ENCODE results near the gene DENND1A. TPM values are rescaled to one million over a fixed set of nuclear protein-coding genes. Genes with fewer than 3 reads are reported as not detected.

The DENND1A gene
- total RNA-seq, 1 donor from 2014 or later: 18.5 TPM

DNA sequence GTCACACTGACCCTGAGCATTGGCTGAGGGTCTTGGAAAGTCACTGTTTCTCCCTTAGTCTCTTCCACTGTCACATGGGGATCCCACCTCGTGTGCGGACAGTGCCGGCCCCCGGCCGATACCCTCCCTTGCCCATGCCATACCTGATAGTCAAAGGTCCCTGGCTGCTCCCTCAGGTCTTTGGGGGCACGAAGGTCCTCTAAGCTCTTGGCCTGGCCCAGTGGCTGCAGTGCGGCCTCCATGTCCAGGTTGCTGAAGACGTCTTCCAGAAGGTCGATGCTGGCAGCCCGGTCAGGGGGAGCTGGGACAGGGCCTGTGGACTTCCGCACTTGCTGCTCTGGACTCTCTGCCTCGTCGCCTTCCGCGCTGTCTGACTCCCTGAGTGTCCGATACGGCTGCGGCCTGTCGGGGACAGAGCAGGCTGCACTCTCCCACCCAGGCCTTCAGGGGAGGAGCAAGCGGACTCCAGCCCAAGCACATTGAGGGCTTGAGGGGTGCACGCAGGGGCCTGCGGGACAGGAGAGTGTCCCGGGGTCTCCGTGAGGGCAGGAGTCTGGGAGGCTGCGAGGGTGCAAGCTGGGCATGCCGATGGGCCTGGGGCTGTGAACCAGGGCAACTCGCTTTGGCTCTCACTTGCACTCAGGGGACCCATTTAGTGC, 546.3 kb downstream of the DENND1A start:
- no peaks in the 10 kb centered on the region for H3K9me3 Mint-ChIP-seq
- no peaks in the 10 kb centered on the region for H3K27me3 Mint-ChIP-seq (ENCODE audit: insufficient read depth)
- intact Hi-C loops (cut with micrococcal nuclease): no loop called here

DNA sequence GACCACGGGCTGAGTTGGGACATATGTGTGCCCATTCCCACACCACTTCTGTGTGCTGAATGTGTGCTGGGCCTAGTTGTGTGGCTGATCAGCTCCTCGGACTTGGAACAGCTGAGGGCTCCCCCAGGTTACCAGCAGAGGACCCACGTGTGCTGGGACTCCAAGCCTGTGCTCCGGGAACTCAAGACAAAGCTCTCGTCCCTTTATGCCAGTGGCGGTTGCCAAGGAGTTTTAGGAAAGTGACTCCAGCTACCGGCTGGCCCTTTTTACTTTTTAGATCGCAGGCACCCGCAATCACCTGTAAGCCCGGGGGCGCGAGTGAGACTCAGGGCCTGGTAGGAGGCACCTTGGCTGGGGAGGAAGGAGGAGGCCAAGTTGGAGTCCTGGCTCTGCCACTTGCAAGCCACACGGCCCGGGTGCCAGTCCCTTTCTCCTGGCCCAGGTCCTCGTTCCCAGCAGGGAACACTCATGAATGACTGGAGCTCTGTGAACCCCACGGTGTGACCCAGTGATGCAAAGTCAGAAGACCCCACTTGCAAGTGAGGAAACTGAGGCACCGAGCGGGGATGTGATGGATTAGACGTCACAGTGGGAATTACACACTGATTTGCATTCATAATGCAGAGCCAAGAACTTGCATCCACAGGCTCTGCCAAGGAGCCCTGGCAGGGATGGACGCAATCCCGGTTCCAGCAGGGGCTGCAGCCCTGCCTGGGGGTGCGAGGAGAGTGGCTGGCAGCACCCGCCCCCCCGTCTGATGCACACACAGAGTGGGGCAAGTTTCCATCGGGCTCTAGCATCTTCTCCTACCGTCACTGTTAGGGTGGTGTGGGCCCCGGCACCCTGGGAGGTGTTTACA, 547.0 kb downstream of the DENND1A start:
- DNase-seq (ENCODE audit: low spot score): no peak
- Mint-ChIP-seq H3K9me3 (no peaks in the 10 kb centered on the region), H3K4me3 (no peak overlapping the region), H3K4me1 (ENCODE audit: low read depth) (no peaks in the 10 kb centered on the region), H3K27ac (no peak overlapping the region), H3K27me3 (ENCODE audit: insufficient read depth) (no peaks in the 10 kb centered on the region), H3K36me3 (ENCODE audit: low read depth) (no peaks in the 10 kb centered on the region)
- intact Hi-C loops (cut with micrococcal nuclease): no loop called here

More for the DNA sequence above, 546.3 kb downstream of the DENND1A start:
- Mint-ChIP-seq H3K27ac (no peak overlapping the region), H3K4me1 (ENCODE audit: low read depth) (no peaks in the 10 kb centered on the region), H3K36me3 (ENCODE audit: low read depth) (no peaks in the 10 kb centered on the region), H3K4me3 (no peak overlapping the region)
- DNase-seq (ENCODE audit: low spot score): no peak

GRCh38 chr9:123380852-123381705, 548.8 kb downstream of the DENND1A start:
- H3K27me3 Mint-ChIP-seq (ENCODE audit: insufficient read depth): peaks cover 3% of the 10 kb centered on the region
- no peaks in the 10 kb centered on the region for H3K9me3 Mint-ChIP-seq
- no peaks in the 10 kb centered on the region for H3K36me3 Mint-ChIP-seq (ENCODE audit: low read depth)
- no peak for DNase-seq (ENCODE audit: low spot score)
- H3K4me3 Mint-ChIP-seq: no peak overlapping the region
- intact Hi-C loops (cut with micrococcal nuclease): no loop called here
- H3K27ac Mint-ChIP-seq: no peak overlapping the region
- no peaks in the 10 kb centered on the region for H3K4me1 Mint-ChIP-seq (ENCODE audit: low read depth)

DNA sequence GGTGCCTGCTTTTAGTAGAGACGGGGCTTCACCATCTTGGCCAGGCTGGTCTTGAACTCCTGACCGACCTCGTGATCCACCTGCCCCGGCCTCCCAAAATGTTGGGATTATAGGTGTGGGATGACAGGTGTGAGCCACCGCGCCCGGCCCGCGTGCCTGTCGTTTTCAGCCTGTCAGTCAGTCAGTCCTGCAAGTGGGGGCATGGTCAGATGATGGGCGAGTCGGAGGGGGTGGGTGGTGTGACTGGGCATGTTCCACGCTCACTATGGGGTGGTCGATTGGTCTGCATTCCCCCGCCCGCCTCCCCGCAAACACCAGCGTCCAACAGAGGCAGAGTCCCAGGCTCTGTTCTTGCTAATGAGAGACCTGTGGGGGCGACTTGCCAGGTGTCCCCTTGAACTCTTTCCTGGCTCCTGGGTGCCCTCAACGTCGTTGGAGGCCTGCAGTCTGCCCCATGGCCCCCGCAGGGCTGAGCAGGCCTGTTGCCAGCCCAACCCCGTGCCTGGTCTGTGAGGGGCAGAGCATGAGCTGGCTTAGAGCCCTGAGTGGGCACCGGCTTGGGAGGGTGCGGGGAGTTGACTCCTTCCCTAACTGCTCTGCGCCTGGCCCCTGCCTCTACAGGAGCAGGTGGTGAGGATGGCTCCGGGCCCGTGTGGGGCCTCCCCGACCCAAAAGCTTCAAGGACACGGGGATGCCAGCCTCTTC, 550.8 kb downstream of the DENND1A start:
- Mint-ChIP-seq H3K36me3 (ENCODE audit: low read depth) (no peaks in the 10 kb centered on the region), H3K4me1 (ENCODE audit: low read depth) (no peaks in the 10 kb centered on the region), H3K4me3 (no peak overlapping the region), H3K27me3 (ENCODE audit: insufficient read depth) (peaks cover 12% of the 10 kb centered on the region), H3K9me3 (no peaks in the 10 kb centered on the region), H3K27ac (no peak overlapping the region)
- intact Hi-C loops (cut with micrococcal nuclease): no loop called here
- DNase-seq (ENCODE audit: low spot score): no peak

GRCh38 chr9:123378025-123378424, 551.9 kb downstream of the DENND1A start:
- H3K9me3 Mint-ChIP-seq: no peaks in the 10 kb centered on the region
- no peaks in the 10 kb centered on the region for H3K36me3 Mint-ChIP-seq (ENCODE audit: low read depth)
- no peak overlapping the region for H3K4me3 Mint-ChIP-seq
- H3K27me3 Mint-ChIP-seq (ENCODE audit: insufficient read depth): peaks cover 15% of the 10 kb centered on the region
- no peaks in the 10 kb centered on the region for H3K4me1 Mint-ChIP-seq (ENCODE audit: low read depth)
- intact Hi-C loops (cut with micrococcal nuclease): no loop called here
- no peak overlapping the region for H3K27ac Mint-ChIP-seq
- DNase-seq (ENCODE audit: low spot score): no peak

GRCh38 chr9:123377211-123377971, 552.5 kb downstream of the DENND1A start:
- Mint-ChIP-seq H3K36me3 (ENCODE audit: low read depth) (no peaks in the 10 kb centered on the region), H3K4me3 (no peak overlapping the region), H3K9me3 (no peaks in the 10 kb centered on the region), H3K27me3 (ENCODE audit: insufficient read depth) (peaks cover 20% of the 10 kb centered on the region), H3K27ac (no peak overlapping the region), H3K4me1 (ENCODE audit: low read depth) (no peaks in the 10 kb centered on the region)
- DNase-seq (ENCODE audit: low spot score): no peak
- intact Hi-C loops (cut with micrococcal nuclease): no loop called here

GRCh38 chr9:123376218-123377071, 553.5 kb downstream of the DENND1A start:
- no peaks in the 10 kb centered on the region for H3K4me1 Mint-ChIP-seq (ENCODE audit: low read depth)
- intact Hi-C loops (cut with micrococcal nuclease): no loop called here
- no peaks in the 10 kb centered on the region for H3K36me3 Mint-ChIP-seq (ENCODE audit: low read depth)

GRCh38 chr9:123375469-123376132, 554.3 kb downstream of the DENND1A start:
- intact Hi-C loops (cut with micrococcal nuclease): no loop called here
- H3K4me3 Mint-ChIP-seq: no peak overlapping the region
- H3K27ac Mint-ChIP-seq: no peak overlapping the region
- H3K9me3 Mint-ChIP-seq: no peaks in the 10 kb centered on the region
- no peaks in the 10 kb centered on the region for H3K36me3 Mint-ChIP-seq (ENCODE audit: low read depth)
- H3K4me1 Mint-ChIP-seq (ENCODE audit: low read depth): no peaks in the 10 kb centered on the region
- no peak for DNase-seq (ENCODE audit: low spot score)
- peaks cover 26% of the 10 kb centered on the region for H3K27me3 Mint-ChIP-seq (ENCODE audit: insufficient read depth)

More at GRCh38 chr9:123376218-123377071, 553.5 kb downstream of the DENND1A start:
- Mint-ChIP-seq H3K27ac (no peak overlapping the region), H3K9me3 (no peaks in the 10 kb centered on the region), H3K27me3 (ENCODE audit: insufficient read depth) (peaks cover 26% of the 10 kb centered on the region), H3K4me3 (no peak overlapping the region)
- DNase-seq (ENCODE audit: low spot score): no peak

DNA sequence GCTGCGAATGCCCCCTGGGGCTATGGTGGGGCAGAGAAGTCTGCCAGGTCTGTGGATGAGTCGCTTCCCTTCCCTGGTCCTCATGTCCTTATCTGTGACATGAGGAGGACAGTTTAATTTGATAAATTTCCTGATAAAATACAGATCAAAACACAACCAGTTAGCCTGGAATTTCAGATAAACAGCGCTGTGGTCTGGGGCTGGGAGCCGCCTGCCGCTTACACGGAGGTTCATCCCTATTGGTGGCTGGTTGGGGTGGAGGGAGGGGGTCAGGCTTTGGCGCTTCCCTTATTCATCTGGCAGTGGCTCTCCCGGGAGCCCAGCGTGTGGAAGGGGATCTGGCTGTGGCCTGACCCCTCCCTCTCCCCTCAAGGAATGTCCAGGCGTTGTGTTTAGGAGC, 556.0 kb downstream of the DENND1A start:
- DNase-seq (ENCODE audit: low spot score): no peak
- Mint-ChIP-seq H3K4me3 (no peak overlapping the region), H3K27ac (no peak overlapping the region), H3K27me3 (ENCODE audit: insufficient read depth) (peaks cover 26% of the 10 kb centered on the region), H3K36me3 (ENCODE audit: low read depth) (no peaks in the 10 kb centered on the region), H3K4me1 (ENCODE audit: low read depth) (no peaks in the 10 kb centered on the region), H3K9me3 (no peaks in the 10 kb centered on the region)
- intact Hi-C loops (cut with micrococcal nuclease): no loop called here

DNA sequence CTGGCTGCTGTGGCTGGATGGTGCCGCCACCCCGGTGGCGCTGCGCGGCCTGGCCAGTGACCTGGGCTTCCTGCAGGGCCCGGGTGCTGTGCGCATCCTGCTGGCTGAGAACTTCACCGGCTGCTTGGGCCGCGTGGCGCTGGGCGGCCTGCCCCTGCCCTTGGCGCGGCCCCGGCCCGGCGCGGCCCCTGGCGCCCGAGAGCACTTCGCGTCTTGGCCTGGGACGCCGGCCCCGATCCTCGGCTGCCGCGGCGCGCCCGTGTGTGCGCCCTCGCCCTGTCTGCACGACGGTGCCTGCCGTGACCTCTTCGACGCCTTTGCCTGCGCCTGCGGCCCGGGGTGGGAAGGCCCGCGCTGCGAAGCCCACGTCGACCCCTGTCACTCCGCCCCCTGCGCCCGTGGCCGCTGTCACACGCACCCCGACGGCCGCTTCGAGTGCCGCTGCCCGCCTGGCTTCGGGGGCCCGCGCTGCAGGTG, 556.4 kb downstream of the DENND1A start:
- H3K36me3 Mint-ChIP-seq (ENCODE audit: low read depth): no peaks in the 10 kb centered on the region
- H3K27ac Mint-ChIP-seq: no peak overlapping the region
- H3K4me1 Mint-ChIP-seq (ENCODE audit: low read depth): no peaks in the 10 kb centered on the region
- no peak for DNase-seq (ENCODE audit: low spot score)
- H3K4me3 Mint-ChIP-seq: no peak overlapping the region
- no peaks in the 10 kb centered on the region for H3K9me3 Mint-ChIP-seq
- intact Hi-C loops (cut with micrococcal nuclease): no loop called here
- H3K27me3 Mint-ChIP-seq (ENCODE audit: insufficient read depth): peaks cover 26% of the 10 kb centered on the region

Data from activated T-helper 1 cell treated with anti-CD3 and anti-CD28 coated beads, Interleukin-12 subunit alpha, Interleukin-12 subunit beta, Interleukin-2, Interleukin-4 antibody, amounts not matched to agents 30 ng/mL and 10 ng/mL and 1 ng/mL, durations not matched to agents 14 hours and 24 hours and 36 hours (primary cell).